A549 (cell line): ENCODE results near the gene TSPAN18. TPM values are rescaled to one million over a fixed set of nuclear protein-coding genes. Genes with fewer than 3 reads are reported as not detected.

Experiments used
- ATAC-seq, 2 experiments: fragments of 200-7000 bp in 1 of 2; fragments of >200 bp in 1 of 2; cut with Nextera tagmentation in 1 of 2; cut with Tn5 transposase in 1 of 2; 3 replicates each; pipeline versions ENCODE4 v1.8.0 to v1.9.1; 2018 to 2020; ENCODE audit warnings: mild to moderate bottlenecking in 1 of 2, moderate library complexity in 1 of 2
- CTCF ChIA-PET: fragments of 300-600 bp; sonication (Branson Sonifier 250); formaldehyde crosslinking; extraction: SDS; loops from one replicate; lab custom pipeline; 2021; ENCODE audit warnings: antibody characterized with exemption, inconsistent platforms; lab: Yijun Ruan, JAX
- POLR2A ChIA-PET: fragments of 350-600 bp; formaldehyde crosslinking; extraction: SDS; loops from one replicate; lab custom pipeline; 2021; ENCODE audit warnings: antibody characterized with exemption, inconsistent platforms; lab: Yijun Ruan, JAX
- DNase-seq, 2 experiments: peaks; one replicate each; pipeline versions ENCODE4 v3.0.0 to v3.0.0-alpha.2; 2011 to 2016; ENCODE audit warnings: low read depth in 1 of 2, low spot score in 1 of 2
- FAIRE-seq: peaks from 2 replicates; lab custom pipeline; 2011; peaks lifted over from hg19 to GRCh38; lab: Jason Lieb, UNC
- H3K27ac ChIP-seq, 2 experiments: fragments of >200 bp; sonication (Bioruptor Twin); formaldehyde crosslinking; 3 replicates each; pipeline ENCODE4 v1.5.1; 2016 to 2017
- H3K4me1 ChIP-seq: fragments of >200 bp; sonication (Bioruptor Twin); formaldehyde crosslinking; 3 replicates; pipeline ENCODE4 v1.6.1; 2016
- H3K4me2 ChIP-seq: fragments of >200 bp; sonication (Bioruptor Twin); formaldehyde crosslinking; 3 replicates; pipeline ENCODE4 v1.6.1; 2016
- H3K4me3 ChIP-seq: fragments of >200 bp; sonication (Bioruptor Twin); formaldehyde crosslinking; 3 replicates; pipeline ENCODE4 v1.5.1; 2016
- H3K9me3 ChIP-seq: fragments of >200 bp; sonication (Bioruptor Twin); formaldehyde crosslinking; 3 replicates; pipeline ENCODE4 v1.6.1; 2016
- CEBPB ChIP-seq, 2 experiments: fragments of >200 bp in 1 of 2; sonication (Bioruptor Twin) in 1 of 2; formaldehyde crosslinking in 1 of 2; IDR thresholded peaks; 2 replicates each; pipeline ENCODE4 v1.6.1; 2012 to 2016
- CHD2 ChIP-seq: fragments of 150-350 bp; IDR thresholded peaks from 2 replicates; pipeline ENCODE4 v1.6.1; 2014; ENCODE audit warnings: low read length; ENCODE audit not compliant: partially characterized antibody
- CTCF ChIP-seq: fragments of >200 bp; sonication (Bioruptor Twin); formaldehyde crosslinking; IDR thresholded peaks from 3 replicates; pipeline ENCODE4 v1.5.1; 2016
- EHMT2 ChIP-seq: fragments of 200-600 bp; sonication (generic); IDR thresholded peaks from 2 replicates; pipeline ENCODE4 v1.6.1; 2016; ENCODE audit warnings: antibody characterized with exemption, low read depth, mild to moderate bottlenecking, moderate library complexity
- EP300 ChIP-seq, 2 experiments: fragments of >200 bp; sonication (Bioruptor Twin); formaldehyde crosslinking; IDR thresholded peaks; 2 replicates in 1 of 2; 3 replicates in 1 of 2; pipeline ENCODE4 v1.6.1; 2016 to 2017
- HES2 ChIP-seq: fragments of >200 bp; sonication (Bioruptor Twin); formaldehyde crosslinking; IDR thresholded peaks from 2 replicates; pipeline ENCODE4 v1.6.1; 2016
- HEYL ChIP-seq: fragments of 250-450 bp; sonication (Bioruptor Pico); IDR thresholded peaks from 2 replicates; pipeline ENCODE4 v1.8.0; 2021; ENCODE audit warnings: mild to moderate bottlenecking, moderate library complexity
- HOXA7 ChIP-seq: fragments of 250-450 bp; sonication (Bioruptor Pico); IDR thresholded peaks from 2 replicates; pipeline ENCODE4 v1.5.0; 2020; ENCODE audit warnings: mild to moderate bottlenecking, moderate library complexity
- HOXB13 ChIP-seq: fragments of 250-450 bp; sonication (Bioruptor Pico); IDR thresholded peaks from 2 replicates; pipeline ENCODE4 v1.5.0; 2020; ENCODE audit warnings: low read depth, mild to moderate bottlenecking, moderate library complexity
- JUNB ChIP-seq: fragments of >200 bp; sonication (Bioruptor Twin); formaldehyde crosslinking; IDR thresholded peaks from 2 replicates; pipeline ENCODE4 v1.6.1; 2016
- KDM5A ChIP-seq: fragments of 200-600 bp; sonication (generic); IDR thresholded peaks from 2 replicates; pipeline ENCODE4 v1.6.1; 2016; ENCODE audit warnings: antibody characterized with exemption, mild to moderate bottlenecking
- MYC ChIP-seq: IDR thresholded peaks from 2 replicates; pipeline ENCODE4 v1.6.1; 2012; ENCODE audit warnings: mild to moderate bottlenecking, inconsistent platforms, low read length, improper control_type of control experiment, borderline replicate concordance
- NFE2L2 ChIP-seq: fragments of 150-350 bp; conservative IDR thresholded peaks from 2 replicates; pipeline ENCODE4 v1.6.1; 2014; ENCODE audit warnings: low read length
- NR3C1 ChIP-seq: fragments of >200 bp; sonication (Bioruptor Twin); formaldehyde crosslinking; IDR thresholded peaks from 3 replicates; pipeline ENCODE4 v1.6.1; 2017
- POLR2AphosphoS2 ChIP-seq: conservative IDR thresholded peaks from 2 replicates; pipeline ENCODE4 v1.6.1; 2012; ENCODE audit warnings: low read length, improper control_type of control experiment, inconsistent platforms
- REST ChIP-seq: fragments of 200-600 bp; sonication (generic); IDR thresholded peaks from 2 replicates; pipeline ENCODE4 v1.6.1; 2016; ENCODE audit warnings: antibody characterized with exemption, mild to moderate bottlenecking, moderate library complexity
- TP53 ChIP-seq: fragments of 250-450 bp; sonication (Bioruptor Pico); IDR thresholded peaks from 2 replicates; pipeline ENCODE4 v1.5.0; 2021; ENCODE audit warnings: mild to moderate bottlenecking, moderate library complexity
- ZFP36 ChIP-seq: fragments of 450-650 bp; IDR thresholded peaks from 2 replicates; pipeline ENCODE4 v1.6.1; 2014; ENCODE audit warnings: borderline replicate concordance; ENCODE audit not compliant: partially characterized antibody
- ZNF302 ChIP-seq: fragments of 250-450 bp; sonication (Bioruptor Pico); IDR thresholded peaks from 2 replicates; pipeline ENCODE4 v1.9.0; 2021; ENCODE audit warnings: inconsistent platforms, mild to moderate bottlenecking, moderate library complexity
- WGBS: methylation state at CpG from one replicate; pipeline ENCODE4 v1.1.6; 2017; ENCODE audit errors: missing lambda C conversion rate; 5-methylcytosine and 5-hydroxymethylcytosine counted together
- polyA plus RNA-seq, 4 experiments: library from polyadenylated mRNA; depleted of rRNA in 3 of 4; stranded (reverse); fragments of >200 nt; fragmentation: RNase III in 1 of 4; extraction: RNeasy Plus Mini Kit Qiagen cat#74134 plus additional on column Dnase treatment in 1 of 4; gene quantifications; 2 replicates in 3 of 4; 3 replicates in 1 of 4; pipeline ENCODE4 v1.2.3, GENCODE V29; 2011 to 2017
- TF ChIP-seq, protein P1 (sequence below): IDR thresholded peaks from 2 replicates; pipeline ENCODE4 v1.6.1; 2012

TSPAN18 gene
- polyA plus RNA-seq, 2 of the 4 experiments (the other 2 are of a cell fraction), result 0.81 to 4.5 TPM

DNA sequence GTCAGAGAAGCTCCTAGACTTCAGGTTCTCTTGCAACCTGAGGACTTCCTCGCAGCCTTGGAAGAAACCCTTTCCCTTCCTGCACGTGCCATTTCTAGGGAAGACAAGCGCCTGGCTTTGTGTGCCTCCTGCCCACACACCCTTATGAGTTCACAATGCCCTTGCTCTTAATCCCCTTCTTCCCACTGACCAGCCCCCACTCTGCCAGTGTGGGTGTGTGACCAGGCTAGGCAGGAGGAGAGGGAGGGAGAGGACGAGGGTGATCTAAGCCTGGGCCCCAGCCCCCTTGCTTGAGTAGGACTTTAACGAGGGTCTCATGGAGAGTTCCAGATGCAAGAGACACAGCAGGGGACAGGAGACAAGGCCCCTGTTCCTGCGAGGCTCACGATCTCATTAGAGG, 193.7 kb downstream of the TSPAN18 start:
- FAIRE-seq, result no peak
- no peak overlapping the region for H3K4me2 ChIP-seq
- no peak overlapping the region for H3K27ac ChIP-seq
- WGBS, result 46% methylated on average over 7 of the region's 7 CpGs
- no peak for DNase-seq
- ATAC-seq, result no peak
- H3K9me3 ChIP-seq, result no peaks in the 10 kb centered on the region
- H3K4me3 ChIP-seq, result no peak overlapping the region
- H3K4me1 ChIP-seq, result no peaks in the 10 kb centered on the region
- POLR2A ChIA-PET, result no interaction called here
- CTCF ChIA-PET, result interaction anchor here (0.9 to 16.4 kb wide), 11 partner anchors 8 to 297 kb away, joined by 3 to 400 read pairs (median 4); no protein-coding TSS in a partner anchor
- TF ChIP-seq JUNB (no peak), MYC (no peak), REST (no peak), ZFP36 (no peak), CTCF (no peak), TP53 (CRISPR knock-in tag) (no peak)
- TF ChIP-seq, protein P1, sequence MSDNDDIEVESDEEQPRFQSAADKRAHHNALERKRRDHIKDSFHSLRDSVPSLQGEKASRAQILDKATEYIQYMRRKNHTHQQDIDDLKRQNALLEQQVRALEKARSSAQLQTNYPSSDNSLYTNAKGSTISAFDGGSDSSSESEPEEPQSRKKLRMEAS, result no peak

DNA sequence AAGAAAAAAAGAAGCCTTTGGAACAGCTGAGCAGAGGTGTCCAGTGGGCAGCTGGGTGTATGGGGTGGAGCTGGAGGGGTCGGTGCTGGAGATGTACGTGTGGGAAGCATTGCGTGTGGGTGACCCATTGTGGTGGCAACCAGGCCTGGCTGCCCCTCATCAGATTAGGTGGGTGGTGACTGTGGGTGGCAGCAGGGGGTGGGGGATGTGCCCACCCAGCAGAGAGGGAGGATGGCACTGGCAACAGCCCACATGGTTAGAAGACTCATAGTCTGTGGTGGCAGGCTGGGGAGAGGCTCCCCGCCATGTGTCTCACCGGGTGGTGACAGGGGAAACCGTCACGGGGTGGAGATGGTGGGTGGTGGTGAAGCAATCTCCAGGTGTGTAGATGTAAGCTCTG, 196.4 kb downstream of the TSPAN18 start:
- no peak for FAIRE-seq
- H3K4me1 ChIP-seq, result no peaks in the 10 kb centered on the region
- DNase-seq, result no peak
- H3K4me3 ChIP-seq, result no peak overlapping the region
- H3K4me2 ChIP-seq, result no peak overlapping the region
- TF ChIP-seq ZNF302 (CRISPR knock-in tag), result no peak
- TF ChIP-seq HES2, result no peak
- no peak for TF ChIP-seq NR3C1
- TF ChIP-seq REST, result no peak
- TF ChIP-seq NFE2L2, result no peak
- no peak for TF ChIP-seq EHMT2
- no peak for TF ChIP-seq POLR2AphosphoS2
- no peak for TF ChIP-seq HOXB13 (CRISPR knock-in tag)
- TF ChIP-seq CHD2, result no peak
- no peak for TF ChIP-seq KDM5A
- no peak for TF ChIP-seq CEBPB (IDR thresholded peaks at IDR 0.05)
- no peak for TF ChIP-seq HOXA7 (CRISPR knock-in tag)
- no peak for TF ChIP-seq ZFP36
- no peak for TF ChIP-seq EP300 (IDR thresholded peaks at IDR 0.05)
- no peak for TF ChIP-seq HEYL (CRISPR knock-in tag)
- no peak overlapping the region for H3K27ac ChIP-seq
- H3K9me3 ChIP-seq, result no peaks in the 10 kb centered on the region
- ChIA-PET CTCF (interaction anchor here (1.2 to 1.9 kb wide), 6 partner anchors 12 to 416 kb away, joined by 3 to 17 read pairs (median 4); no protein-coding TSS in a partner anchor), POLR2A (no interaction called here)
- WGBS, result 80% methylated on average over 7 of the region's 7 CpGs
- no peak for ATAC-seq
